GM21390 (cell line): ENCODE results near the gene TMEM178A.

ENCODE experiments used
- ATAC-seq: cut with Tn5 transposase; IDR thresholded peaks from one replicate; pipeline ENCODE4 v1.9.1; 2021; ENCODE audit not compliant: unreplicated experiment

The TMEM178A gene

DNA sequence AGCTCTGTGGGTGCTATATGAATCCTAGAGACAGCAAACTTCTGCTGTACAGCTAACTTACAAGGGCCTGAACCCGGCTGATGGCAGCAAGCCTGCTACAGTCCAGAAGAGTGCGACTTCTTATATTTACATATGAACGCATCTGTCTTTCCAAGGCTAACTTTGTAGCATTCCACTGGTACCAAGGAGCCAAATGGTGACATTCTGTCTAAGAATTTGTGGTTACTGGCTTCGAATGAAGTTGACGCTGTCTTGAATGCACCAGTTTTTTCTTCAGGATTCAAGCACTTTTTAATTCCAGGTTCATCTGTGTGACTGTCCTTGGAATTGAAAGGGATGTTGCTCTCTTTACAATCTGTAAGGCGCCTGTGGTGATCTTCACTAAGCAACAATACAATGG, 70.9 kb downstream of the TMEM178A start:
- no peak for ATAC-seq

DNA sequence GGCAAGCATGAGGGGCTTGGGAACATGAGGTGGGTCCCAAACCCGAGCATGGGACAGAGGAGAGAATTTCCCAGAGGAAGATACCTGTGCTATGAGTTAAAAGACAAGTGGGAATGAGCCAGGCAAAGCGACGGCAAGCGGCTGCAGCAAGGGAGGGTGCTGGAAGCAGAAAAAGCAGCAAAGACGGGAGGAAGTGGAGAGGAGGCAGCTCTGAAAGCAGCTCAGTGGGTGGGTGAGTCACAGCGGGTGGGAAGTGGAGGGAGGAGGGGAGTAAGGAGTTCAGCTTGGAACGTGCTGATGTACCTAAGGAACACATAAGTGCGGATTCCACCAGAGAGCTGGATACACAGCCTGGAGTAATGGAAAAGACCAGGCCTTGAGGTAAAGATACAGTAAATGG, 71.9 kb downstream of the TMEM178A start:
- ATAC-seq, result no peak

DNA sequence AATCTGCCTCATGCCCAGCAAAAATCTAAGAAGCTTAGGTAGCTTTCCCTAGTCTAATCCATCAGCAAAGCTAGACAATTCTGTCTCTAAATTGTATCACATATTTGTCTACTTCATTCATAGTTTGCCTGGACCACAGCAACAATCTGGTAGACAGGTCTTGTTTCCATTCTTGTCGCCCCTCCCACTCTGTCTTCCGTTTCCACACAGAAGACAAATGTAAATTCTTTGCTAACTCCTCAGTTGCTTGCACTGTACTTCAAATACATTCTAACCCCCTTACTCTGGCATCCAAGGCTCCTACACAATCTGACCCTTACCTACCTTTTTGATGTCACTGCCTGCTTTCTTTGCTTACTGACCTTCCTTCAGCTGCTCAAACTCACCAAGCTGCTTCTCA, 73.2 kb downstream of the TMEM178A start:
- no peak for ATAC-seq

DNA sequence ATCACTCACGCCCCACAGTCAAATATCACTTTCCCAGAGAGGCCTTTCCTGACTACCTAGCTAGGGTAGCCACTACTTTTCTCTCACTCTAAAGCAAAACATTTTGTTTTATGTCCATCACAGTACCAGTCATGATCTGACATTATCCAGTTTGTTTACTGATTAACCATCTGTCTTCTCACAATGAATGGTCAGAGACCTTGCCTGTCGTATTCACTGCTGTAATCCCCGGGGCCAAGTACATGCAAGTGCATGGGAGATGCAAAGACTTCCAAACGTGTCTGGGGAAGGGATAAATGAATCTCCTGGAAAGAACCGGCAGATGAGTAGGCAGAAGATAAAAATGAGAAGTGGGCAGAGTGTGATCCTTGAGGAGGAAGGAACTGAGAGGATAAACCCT, 73.7 kb downstream of the TMEM178A start:
- ATAC-seq, result no peak

DNA sequence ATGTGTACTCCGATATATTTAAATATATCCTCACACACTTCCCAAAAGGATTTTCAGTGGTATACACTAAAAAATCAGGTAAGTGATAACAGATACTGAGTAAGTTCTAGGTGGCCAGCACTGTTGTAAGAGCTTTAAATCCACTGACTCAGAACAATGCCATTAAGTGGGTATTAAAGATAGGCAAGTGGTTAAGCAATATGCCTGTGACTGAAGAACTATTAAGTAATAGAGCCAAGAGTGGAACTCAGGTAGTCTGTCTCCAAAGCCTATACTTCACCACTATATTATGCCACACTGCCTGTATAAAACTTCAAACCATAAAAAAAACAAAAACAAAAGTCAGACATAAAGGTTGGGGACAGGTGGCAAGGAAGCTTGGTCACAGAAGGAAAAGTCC, 76.2 kb downstream of the TMEM178A start:
- no peak for ATAC-seq

DNA sequence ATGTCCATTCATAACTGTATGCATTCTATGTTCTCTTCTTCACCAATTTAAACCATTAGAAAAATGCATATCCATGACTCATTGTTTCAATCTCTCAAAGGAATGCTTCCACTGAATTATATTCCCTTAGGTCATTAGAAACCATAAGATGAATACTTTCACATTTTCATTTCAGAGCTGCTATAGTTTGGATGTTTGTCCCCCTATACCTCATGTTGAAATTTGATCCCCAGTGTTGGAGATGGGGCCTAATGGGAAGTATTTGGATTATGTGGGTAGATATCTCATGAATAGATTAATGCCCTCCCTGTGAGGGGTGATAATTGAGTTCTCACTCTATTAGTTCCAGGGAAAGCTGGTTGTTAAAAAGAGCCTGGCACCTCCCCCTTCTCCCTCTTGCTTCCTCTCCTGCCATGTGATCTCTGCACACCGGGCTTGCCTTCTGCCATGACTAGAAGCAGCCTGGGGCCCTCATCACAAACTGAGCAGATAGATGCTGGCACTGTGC, 77.6 kb downstream of the TMEM178A start:
- no peak for ATAC-seq

DNA sequence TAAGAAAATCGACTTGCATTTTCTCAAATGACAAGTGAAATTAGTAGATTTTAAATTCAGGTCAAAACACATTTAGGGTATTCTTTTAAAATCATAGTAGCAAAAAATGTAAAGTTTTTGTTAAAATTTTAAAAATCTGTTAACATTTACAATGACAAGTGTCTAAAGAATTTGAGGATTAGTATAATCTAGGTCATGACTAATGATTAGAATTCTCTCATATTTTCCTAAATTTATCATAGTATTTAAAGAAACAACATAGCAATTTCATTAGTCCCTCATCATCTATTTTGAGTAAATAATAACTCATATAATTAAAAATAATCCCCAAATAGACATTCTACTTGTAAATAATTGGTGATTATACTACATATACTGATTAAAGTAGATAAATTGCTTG, 89.7 kb downstream of the TMEM178A start:
- no peak for ATAC-seq

DNA sequence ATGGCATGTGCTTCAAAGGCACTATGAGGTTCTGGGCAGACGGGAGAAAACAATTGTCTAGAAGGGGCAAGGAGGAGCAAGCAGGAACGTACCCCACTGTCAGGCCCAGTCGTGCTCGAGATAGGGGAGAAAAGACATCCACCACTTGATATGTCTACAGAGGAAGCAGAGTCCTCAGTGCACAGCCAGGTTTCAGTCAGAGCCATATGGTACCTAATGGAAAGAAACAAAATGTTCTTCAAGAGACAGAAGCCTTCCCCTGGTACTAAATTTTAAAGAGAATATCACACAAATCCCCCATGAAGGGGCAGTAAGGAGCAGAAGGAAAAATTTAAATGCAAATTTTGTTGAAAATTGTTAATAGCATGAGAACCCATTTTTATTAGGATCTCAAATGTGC, 91.4 kb downstream of the TMEM178A start:
- no peak for ATAC-seq

DNA sequence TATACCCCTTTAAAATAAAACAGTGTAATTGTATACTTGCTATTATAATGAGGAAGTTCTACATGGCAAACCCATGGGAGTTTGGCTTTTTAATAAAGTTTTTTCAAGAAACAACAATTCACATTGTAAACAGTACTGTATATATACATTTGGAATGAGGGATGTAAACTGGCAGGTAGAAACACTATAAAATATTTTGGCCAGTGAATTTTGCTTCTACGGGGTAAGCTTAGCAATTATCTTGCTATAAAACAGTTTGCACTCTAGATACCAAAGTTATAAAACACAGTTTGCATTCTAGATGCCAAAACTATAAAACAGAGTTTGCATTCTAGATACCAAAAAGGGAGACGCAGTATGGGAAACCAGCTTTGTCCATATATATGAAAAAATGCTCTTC, 96.7 kb downstream of the TMEM178A start:
- ATAC-seq, result no peak
